K562 (cell line): Measurements from ENCODE around the gene POGZ. TPM values are rescaled to one million over a fixed set of nuclear protein-coding genes. Genes with fewer than 3 reads are reported as not detected.

Source experiments
- ATAC-seq: fragments of 200-7000 bp; cut with Tn5 transposase; 3 replicates; pipeline ENCODE4 v1.9.1; 2020; ENCODE audit warnings: moderate library complexity
- BruUV-seq: library from RNA; stranded (reverse); fragments of 400-500 nt; replicated peaks from 2 replicates; lab custom pipeline; 2021; lab: Mats Ljungman, UMichigan
- CTCF ChIA-PET: fragments of 300-600 bp; formaldehyde crosslinking; extraction: SDS; loops from one replicate; lab custom pipeline; 2021; ENCODE audit warnings: low intra/inter-chr PET ratio; lab: Yijun Ruan, JAX
- POLR2A ChIA-PET: fragments of 300-600, 350-650 bp; sonication (Branson Sonifier 250); formaldehyde crosslinking; extraction: SDS; loops from one replicate; lab custom pipeline; 2021; ENCODE audit warnings: antibody characterized with exemption, inconsistent platforms; lab: Yijun Ruan, JAX
- DNase-seq, 4 experiments: peaks; one replicate each; pipeline versions ENCODE4 v3.0.0 to v3.0.0-alpha.2; 2011 to 2018; ENCODE audit warnings: low spot score in 3 of 4, mixed read lengths in 3 of 4; ENCODE audit errors: extremely low read depth in 1 of 4
- FAIRE-seq: peaks from 2 replicates; lab custom pipeline; 2011; peaks lifted over from hg19 to GRCh38; lab: Jason Lieb, UNC
- H2AFZ ChIP-seq: 2 replicates; pipeline ENCODE4 v1.6.0; 2011; ENCODE audit warnings: low read depth, low read length, control low read depth, inconsistent platforms
- H3K27ac ChIP-seq: fragments of 200-600 bp; 3 replicates; pipeline ENCODE4 v1.8.0; 2011; ENCODE audit warnings: low read depth, mild to moderate bottlenecking, control low read depth, inconsistent platforms, low read length, moderate library complexity, mixed read lengths; ENCODE audit errors: extremely low read depth
- H3K27me3 ChIP-seq, 2 experiments: fragments of 300-600 bp in 1 of 2; 2 replicates in 1 of 2; 3 replicates in 1 of 2; pipeline versions ENCODE4 v1.6.0 to v1.8.0; 2011; ENCODE audit warnings: inconsistent platforms in 2 of 2, low read length in 2 of 2, mild to moderate bottlenecking in 1 of 2, mixed read lengths in 1 of 2, moderate library complexity in 1 of 2; ENCODE audit not compliant: control insufficient read depth in 2 of 2, insufficient read depth in 2 of 2
- H3K36me3 ChIP-seq: fragments of 300-600 bp; 3 replicates; pipeline ENCODE4 v1.8.0; 2011; ENCODE audit warnings: mild to moderate bottlenecking, low read length, inconsistent platforms; ENCODE audit not compliant: control insufficient read depth, insufficient read depth
- H3K4me1 ChIP-seq, 2 experiments: fragments of 200-600 bp in 1 of 2; replicated peaks in 1 of 2; 2 replicates in 1 of 2; 3 replicates in 1 of 2; pipeline versions ENCODE4 v1.5.1 to v1.8.0; 2011; ENCODE audit warnings: inconsistent platforms in 2 of 2, low read length in 2 of 2, mild to moderate bottlenecking in 1 of 2, mixed read lengths in 1 of 2, moderate library complexity in 1 of 2; ENCODE audit not compliant: control insufficient read depth in 2 of 2, insufficient read depth in 2 of 2
- H3K4me2 ChIP-seq: 2 replicates; pipeline ENCODE4 v1.6.1; 2011; ENCODE audit warnings: low read length, control low read depth, inconsistent platforms, mixed read lengths; ENCODE audit not compliant: insufficient read depth
- H3K4me3 ChIP-seq: fragments of 200-600 bp; sonication (generic), shearing (Covaris generic); 2 replicates; pipeline ENCODE4 v1.5.1; 2016; ENCODE audit warnings: control low read depth, inconsistent platforms
- H3K79me2 ChIP-seq: fragments of 200-600 bp; 3 replicates; pipeline ENCODE4 v1.8.0; 2011; ENCODE audit warnings: low read length, inconsistent platforms; ENCODE audit not compliant: control insufficient read depth, insufficient read depth
- H3K9ac ChIP-seq, 2 experiments: 2 replicates each; pipeline versions ENCODE4 v1.6.0 to v1.6.1; 2011; ENCODE audit warnings: low read depth in 2 of 2, low read length in 2 of 2, control low read depth in 1 of 2, inconsistent platforms in 1 of 2, mild to moderate bottlenecking in 1 of 2, mixed read lengths in 1 of 2; ENCODE audit not compliant: insufficient read depth in 1 of 2
- H3K9me1 ChIP-seq: one replicate; pipeline ENCODE4 v1.6.0; 2011; ENCODE audit warnings: inconsistent platforms, mild to moderate bottlenecking, low read length, moderate library complexity; ENCODE audit not compliant: control insufficient read depth, insufficient read depth
- H3K9me3 ChIP-seq: replicated peaks from 2 replicates; pipeline ENCODE4 v1.5.1; 2011; ENCODE audit warnings: low read depth, low read length, inconsistent platforms; ENCODE audit not compliant: control insufficient read depth, insufficient read depth
- H4K20me1 ChIP-seq: replicated peaks from 2 replicates; pipeline ENCODE4 v1.6.1; 2011; ENCODE audit warnings: low read length, inconsistent platforms, mixed read lengths; ENCODE audit not compliant: control insufficient read depth, insufficient read depth
- ARID1B ChIP-seq: fragments of 450-650 bp; IDR thresholded peaks from 2 replicates; pipeline ENCODE4 v1.6.1; 2016; ENCODE audit warnings: antibody characterized with exemption, mild to moderate bottlenecking, inconsistent platforms
- BRF1 ChIP-seq: IDR thresholded peaks from 3 replicates; pipeline ENCODE4 v1.6.1; 2011; ENCODE audit warnings: borderline replicate concordance, mild to moderate bottlenecking; ENCODE audit not compliant: insufficient read length; ENCODE audit errors: extremely low read depth
- CBFA2T3 ChIP-seq: fragments of 450-650 bp; IDR thresholded peaks from 2 replicates; pipeline ENCODE4 v1.6.1; 2017
- CHD2 ChIP-seq: IDR thresholded peaks from 2 replicates; pipeline ENCODE4 v1.6.1; 2011; ENCODE audit warnings: low read depth, low read length
- CSDE1 ChIP-seq, 2 experiments: fragments of 450-650 bp; IDR thresholded peaks; 2 replicates each; pipeline ENCODE4 v1.6.1; 2016; ENCODE audit warnings: mild to moderate bottlenecking in 1 of 2
- TFAM ChIP-seq: fragments of 250-450 bp; sonication (Bioruptor Pico); conservative IDR thresholded peaks from 2 replicates; pipeline ENCODE4 v1.5.0; 2021; ENCODE audit warnings: mild to moderate bottlenecking, moderate library complexity
- WGBS: fragments of 100-300 bp; shearing (Covaris generic); methylation state at CpG from one replicate; pipeline ENCODE4 v1.1.6; 2016; ENCODE audit warnings: low coverage, mixed read lengths; ENCODE audit not compliant: insufficient coverage; ENCODE audit errors: missing lambda C conversion rate; 5-methylcytosine and 5-hydroxymethylcytosine counted together
- in situ Hi-C: fragments of 300-500 bp; cut with MboI; formaldehyde crosslinking; loops from 4 replicates; pipeline ENCODE4 v1.15.0; 2018; ENCODE audit warnings: inconsistent platforms, mixed read lengths
- intact Hi-C: fragments of 100-400 bp; cut with micrococcal nuclease; formaldehyde crosslinking; loops from 2 replicates; pipeline ENCODE4 v1.14.2; 2022
- polyA plus RNA-seq, 8 experiments: library from polyadenylated mRNA; depleted of rRNA in 4 of 8; stranded (reverse) in 5 of 8; unstranded in 3 of 8; fragments of >200 nt; fragmentation: Nextera tagmentation in 2 of 8; fragmentation: Illumina TruSeq in 1 of 8; extraction: Ambion mirVana in 2 of 8; extraction: Trizol in 1 of 8; gene quantifications; 2 replicates each; pipeline versions ENCODE4 v1.2.1 to v1.2.3, GENCODE V29; 2011 to 2014; ENCODE audit warnings: inconsistent platforms in 1 of 8, missing spikeins in 1 of 8
- total RNA-seq, 7 experiments: library from RNA; depleted of rRNA in 6 of 7; stranded (reverse); fragments of >200 nt in 6 of 7; fragmentation: Illumina TruSeq in 2 of 7; extraction: Trizol in 2 of 7; gene quantifications; 2 replicates each; pipeline versions ENCODE4 v1.2.1 to v1.2.3, GENCODE V29; 2011 to 2021; ENCODE audit warnings: low replicate concordance in 1 of 7

POGZ gene
- total and polyA plus RNA-seq, 9 of the 15 experiments (the other 6 are each of a cell fraction or from before 2014, with no cell fraction given) = 9.4 to 40.6 (median 21.6) TPM

GRCh38 chr1:151486557-151486956, 27.3 kb upstream of the POGZ start:
- H3K4me1 ChIP-seq = peaks cover 0 to 3% of the 10 kb centered on the region in 2 experiments; a peak in 2 of 5 replicates
- H2AFZ ChIP-seq = no peak overlapping the region
- BruUV-seq = no TSS peak
- intact Hi-C loops (no loop called here), in situ Hi-C loops (no loop called here)
- ChIA-PET CTCF (no interaction called here), POLR2A (interaction anchor here (1.0 kb wide), 1 partner anchor 9 kb away, joined by 5 read pairs; no protein-coding TSS in a partner anchor)
- no peaks in the 10 kb centered on the region for H3K79me2 ChIP-seq
- H3K9ac ChIP-seq = no peak overlapping the region
- TF ChIP-seq BRF1 (no peak), CBFA2T3 (peak; percentile 24; the same call in 1 of the 2 replicates), ARID1B (peak; percentile 10; the same call in 1 of the 2 replicates), CHD2 (no peak), CSDE1 (IDR thresholded peaks at IDR 0.05) (no peak), TFAM (CRISPR knock-in tag) (no peak)
- H3K27ac ChIP-seq = no peak overlapping the region
- 14% methylated on average over 1 of the region's 1 CpG for WGBS
- peak in 1 of 4 experiments; percentile 23 for DNase-seq
- H4K20me1 ChIP-seq = no peaks in the 10 kb centered on the region
- no peaks in the 10 kb centered on the region for H3K9me1 ChIP-seq
- no peak for FAIRE-seq
- peaks cover 2% of the 10 kb centered on the region; the same call in 1 of the 2 replicates for H3K9me3 ChIP-seq
- H3K27me3 ChIP-seq = no peaks in the 10 kb centered on the region
- no peak overlapping the region for H3K4me2 ChIP-seq
- no peak overlapping the region for H3K4me3 ChIP-seq
- H3K36me3 ChIP-seq = no peaks in the 10 kb centered on the region
- peak; percentile 63 for ATAC-seq
